SK-N-SH treated with all-trans-retinoic acid at 6 μM for 48 hours (cell line): ENCODE results near the gene CRABP1.

Experiments used
- ATAC-seq: fragments of 200-7000 bp; cut with Tn5 transposase; 3 replicates; pipeline ENCODE4 v1.9.1; 2020; ENCODE audit warnings: mild to moderate bottlenecking, moderate library complexity
- ARNTL ChIP-seq: fragments of 450-650 bp; formaldehyde crosslinking; IDR thresholded peaks from 2 replicates; pipeline ENCODE4 v1.5.0; 2020; ENCODE audit warnings: low read depth, mild to moderate bottlenecking, moderate library complexity, borderline replicate concordance
- BACH2 ChIP-seq: fragments of 250-450 bp; sonication (Bioruptor Pico); IDR thresholded peaks from 2 replicates; pipeline ENCODE4 v1.9.0; 2021; ENCODE audit warnings: mild to moderate bottlenecking, borderline replicate concordance
- CREB5 ChIP-seq: fragments of 250-450 bp; sonication (Bioruptor Pico); IDR thresholded peaks from 2 replicates; pipeline ENCODE4 v1.5.1; 2020; ENCODE audit warnings: low read depth, mild to moderate bottlenecking, moderate library complexity
- CSDC2 ChIP-seq: fragments of 250-450 bp; sonication (Bioruptor Pico); IDR thresholded peaks from 2 replicates; pipeline ENCODE4 v1.5.0; 2020; ENCODE audit warnings: mild to moderate bottlenecking, moderate library complexity
- CSRNP3 ChIP-seq: fragments of 250-450 bp; sonication (Bioruptor Pico); IDR thresholded peaks from 2 replicates; pipeline ENCODE4 v1.5.1; 2021; ENCODE audit warnings: mild to moderate bottlenecking, moderate library complexity
- ESRRG ChIP-seq: fragments of 250-450 bp; sonication (Bioruptor Pico); IDR thresholded peaks from 2 replicates; pipeline ENCODE4 v1.6.1; 2021; ENCODE audit warnings: mild to moderate bottlenecking
- ISL1 ChIP-seq: fragments of 250-450 bp; sonication (Bioruptor Pico); IDR thresholded peaks from 2 replicates; pipeline ENCODE4 v2.1.2; 2022; ENCODE audit warnings: mild to moderate bottlenecking, moderate library complexity
- OSR1 ChIP-seq: fragments of 250-450 bp; sonication (Bioruptor Pico); IDR thresholded peaks from 2 replicates; pipeline ENCODE4 v1.8.0; 2022; ENCODE audit warnings: moderate library complexity, mild to moderate bottlenecking, inconsistent platforms
- PATZ1 ChIP-seq: fragments of 250-450 bp; sonication (Bioruptor Pico); IDR thresholded peaks from 2 replicates; pipeline ENCODE4 v1.8.0; 2020; ENCODE audit warnings: mild to moderate bottlenecking, moderate library complexity, borderline replicate concordance
- POU6F1 ChIP-seq: fragments of 250-450 bp; sonication (Bioruptor Pico); IDR thresholded peaks from 2 replicates; pipeline ENCODE4 v1.8.0; 2021; ENCODE audit warnings: low read depth, mild to moderate bottlenecking, moderate library complexity, borderline replicate concordance
- PPARA ChIP-seq: fragments of 250-450 bp; sonication (Bioruptor Pico); IDR thresholded peaks from 2 replicates; pipeline ENCODE4 v1.5.0; 2020; ENCODE audit warnings: mild to moderate bottlenecking, borderline replicate concordance
- RARB ChIP-seq: fragments of 250-450 bp; sonication (Bioruptor Pico); IDR thresholded peaks from 2 replicates; pipeline ENCODE4 v1.8.0; 2021; ENCODE audit warnings: mild to moderate bottlenecking, moderate library complexity
- TCF4 ChIP-seq: fragments of 250-450 bp; sonication (Bioruptor Pico); IDR thresholded peaks from 2 replicates; pipeline ENCODE4 v1.8.0; 2021; ENCODE audit warnings: mild to moderate bottlenecking, moderate library complexity, borderline replicate concordance
- TOX ChIP-seq: fragments of 250-450 bp; sonication (Bioruptor Pico); IDR thresholded peaks from 2 replicates; pipeline ENCODE4 v1.8.0; 2021; ENCODE audit warnings: mild to moderate bottlenecking, moderate library complexity, borderline replicate concordance
- TSHZ2 ChIP-seq: fragments of 250-450 bp; sonication (Bioruptor Pico); IDR thresholded peaks from 2 replicates; pipeline ENCODE4 v1.5.0; 2020; ENCODE audit warnings: mild to moderate bottlenecking, moderate library complexity
- ZC3H10 ChIP-seq: fragments of 250-450 bp; sonication (Bioruptor Pico); IDR thresholded peaks from 2 replicates; pipeline ENCODE4 v1.5.1; 2021; ENCODE audit warnings: mild to moderate bottlenecking, moderate library complexity
- ZFP3 ChIP-seq: fragments of 250-450 bp; sonication (Bioruptor Pico); IDR thresholded peaks from 2 replicates; pipeline ENCODE4 v1.5.0; 2020; ENCODE audit warnings: mild to moderate bottlenecking, moderate library complexity
- ZNF565 ChIP-seq: fragments of 450-650 bp; formaldehyde crosslinking; conservative IDR thresholded peaks from 2 replicates; pipeline ENCODE4 v1.5.0; 2020; ENCODE audit warnings: low read depth, mild to moderate bottlenecking, moderate library complexity
- ZNF70 ChIP-seq: fragments of 450-650 bp; formaldehyde crosslinking; IDR thresholded peaks from 2 replicates; pipeline ENCODE4 v1.5.0; 2020; ENCODE audit warnings: mild to moderate bottlenecking, moderate library complexity
- ZNF8 ChIP-seq: fragments of 450-650 bp; formaldehyde crosslinking; IDR thresholded peaks from 2 replicates; pipeline ENCODE4 v1.5.0; 2020; ENCODE audit warnings: mild to moderate bottlenecking, moderate library complexity

Gene CRABP1

GRCh38 chr15:78396976-78397375 lies 56.8 kb downstream of the CRABP1 start:
- no peak for TF ChIP-seq OSR1 (CRISPR knock-in tag)
- no peak for TF ChIP-seq BACH2 (CRISPR knock-in tag)
- no peak for TF ChIP-seq ZNF70 (CRISPR knock-in tag)
- TF ChIP-seq TOX (CRISPR knock-in tag): no peak
- no peak for TF ChIP-seq ZFP3
- TF ChIP-seq ARNTL (CRISPR knock-in tag): no peak
- no peak for TF ChIP-seq RARB (CRISPR knock-in tag)
- TF ChIP-seq CREB5 (CRISPR knock-in tag): no peak
- no peak for TF ChIP-seq PATZ1
- no peak for TF ChIP-seq ZNF565 (CRISPR knock-in tag)
- TF ChIP-seq POU6F1 (CRISPR knock-in tag): no peak
- no peak for TF ChIP-seq ZC3H10 (CRISPR knock-in tag)
- no peak for TF ChIP-seq TCF4 (CRISPR knock-in tag)
- TF ChIP-seq ISL1: no peak
- no peak for TF ChIP-seq PPARA (CRISPR knock-in tag)
- no peak for TF ChIP-seq CSDC2 (CRISPR knock-in tag)
- no peak for TF ChIP-seq CSRNP3 (CRISPR knock-in tag)
- TF ChIP-seq ZNF8 (CRISPR knock-in tag): no peak
- peak; percentile 25; the same call in 1 of the 3 replicates for ATAC-seq

- TF ChIP-seq POU6F1 (CRISPR knock-in tag) (no peak), TCF4 (CRISPR knock-in tag) (no peak), OSR1 (CRISPR knock-in tag) (no peak), TSHZ2 (CRISPR knock-in tag) (no peak), ZC3H10 (CRISPR knock-in tag) (no peak), ZNF8 (CRISPR knock-in tag) (no peak), PPARA (CRISPR knock-in tag) (no peak), RARB (CRISPR knock-in tag) (no peak), ESRRG (CRISPR knock-in tag) (no peak), ZNF565 (CRISPR knock-in tag) (no peak), CREB5 (CRISPR knock-in tag) (no peak), BACH2 (CRISPR knock-in tag) (no peak), ISL1 (no peak), CSRNP3 (CRISPR knock-in tag) (no peak)
- ATAC-seq: no peak
Observed at GRCh38 chr15:78397382-78397781, 57.2 kb downstream of the CRABP1 start.
